GM12865 (cell line): ENCODE measurements around the gene OAT.
"Not testable (repeated sequence)": the region's sequence is repeated elsewhere in the genome, so short reads cannot be mapped to it uniquely, and the experiment has no call there.

ENCODE experiments used
- DNase-seq: peaks from one replicate; pipeline ENCODE4 v3.0.0; 2010; ENCODE audit warnings: low read depth
- H3K4me3 ChIP-seq: 2 replicates; pipeline ENCODE4 v1.5.1; 2011; ENCODE audit warnings: mild to moderate bottlenecking, low read depth, low read length, control low read depth
- CTCF ChIP-seq: IDR thresholded peaks from 2 replicates; pipeline ENCODE4 v1.5.1; 2011; ENCODE audit warnings: low read length, control low read depth, low read depth, inconsistent platforms; ENCODE audit not compliant: insufficient read depth; ENCODE audit errors: missing control alignments

OAT gene

GRCh38 chr10:124447751-124448466 is 29.2 kb upstream of the OAT start:
- H3K4me3 ChIP-seq: no peak overlapping the region
- no peak for TF ChIP-seq CTCF
- no peak for DNase-seq

- H3K4me3 ChIP-seq: no peak overlapping the region
- DNase-seq: no peak
- no peak for TF ChIP-seq CTCF
Observed at GRCh38 chr10:124446830-124447750, 28.4 kb upstream of the OAT start.

GRCh38 chr10:124441694-124442093 is 23.0 kb upstream of the OAT start:
- H3K4me3 ChIP-seq, DNase-seq: not testable (repeated sequence)

- H3K4me3 ChIP-seq: no peak overlapping the region
- TF ChIP-seq CTCF: no peak
Observed at GRCh38 chr10:124436191-124436638, 17.5 kb upstream of the OAT start.

GRCh38 chr10:124435683-124436082 is 17.0 kb upstream of the OAT start:
- DNase-seq, H3K4me3 ChIP-seq: not testable (repeated sequence)

More at GRCh38 chr10:124436191-124436638, 17.5 kb upstream of the OAT start:
- peak; percentile 49 for DNase-seq

GRCh38 chr10:124433461-124433860 is 14.7 kb upstream of the OAT start:
- no peak for DNase-seq

GRCh38 chr10:124430077-124430476 is 11.4 kb upstream of the OAT start:
- TF ChIP-seq CTCF: no peak
- no peak for DNase-seq
- H3K4me3 ChIP-seq: no peak overlapping the region

More at GRCh38 chr10:124433461-124433860, 14.7 kb upstream of the OAT start:
- TF ChIP-seq CTCF: no peak
- H3K4me3 ChIP-seq: no peak overlapping the region
